ENCODE data around the gene NTPCR.

DNA sequence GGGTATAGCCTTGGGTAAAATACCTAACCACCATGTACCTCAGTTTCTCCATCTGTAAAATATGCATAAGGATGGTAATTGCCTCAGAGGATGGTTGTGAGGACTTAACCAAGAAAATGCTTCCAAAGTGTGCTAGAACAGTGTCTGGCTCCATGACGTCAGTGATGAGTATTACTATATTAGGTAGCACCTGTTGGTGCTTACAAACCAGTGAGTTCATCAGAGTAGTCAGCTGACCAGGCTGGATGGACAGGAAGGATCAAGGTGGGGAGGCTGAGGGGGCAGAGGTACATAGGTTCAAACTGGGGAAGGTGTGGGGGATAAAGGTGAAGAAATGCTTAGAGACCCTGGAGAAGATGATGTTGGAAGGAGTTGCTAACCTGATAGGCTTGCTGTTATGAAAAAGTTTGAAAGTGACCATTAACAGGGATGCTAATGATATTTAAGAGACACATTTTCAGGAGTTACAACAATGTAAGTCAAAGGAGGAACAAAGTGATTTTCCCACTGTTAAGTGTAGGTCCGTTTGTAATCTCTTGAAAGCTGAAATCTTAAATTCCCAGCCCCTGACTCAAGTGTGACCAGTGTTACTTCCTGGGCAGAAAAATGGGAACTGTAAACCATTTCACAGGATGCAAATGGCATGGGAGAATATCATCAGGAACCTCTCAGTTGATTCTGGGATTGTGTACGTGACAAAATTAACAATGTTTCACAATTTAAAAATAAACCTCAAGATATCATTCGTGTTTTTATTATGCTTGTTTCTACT, 4.4 kb downstream of the NTPCR start:
- TF ChIP-seq POLR2A (IDR thresholded peaks at IDR 0.05) (no peak), POLR2AphosphoS5 (IDR thresholded peaks at IDR 0.05) (no peak), CTCF (IDR thresholded peaks at IDR 0.05) (no peak)
